ENCODE results near the gene UBE2E2. TPM values are rescaled to one million over a fixed set of nuclear protein-coding genes. Genes with fewer than 3 reads are reported as not detected.

The UBE2E2 gene
- total RNA-seq, 2 donors from 2014 or later, result 1.2 to 7.6 TPM

- Histone ChIP-seq H3K9me3 (no peaks in the 10 kb centered on the region), H3K4me3 (no peak overlapping the region), H3K36me3 (no peaks in the 10 kb centered on the region), H3K27me3 (no peaks in the 10 kb centered on the region), H3K9ac (ENCODE audit: low read depth in 2 of 2, low read length in 2 of 2) (no peak overlapping the region), H3K4me1 (no peaks in the 10 kb centered on the region), H3K27ac (no peak overlapping the region)
- TF ChIP-seq CTCF (IDR thresholded peaks at IDR 0.05), result no peak
- no peak for DNase-seq
- intact Hi-C loops (cut with DNase I), result no loop called here
These were observed 36.3 kb upstream of the UBE2E2 start for GRCh38 chr3:23166845-23167244.

GRCh38 chr3:23169551-23169950 is 33.6 kb upstream of the UBE2E2 start:
- H3K36me3 ChIP-seq, result no peaks in the 10 kb centered on the region
- no peak overlapping the region for H3K9ac ChIP-seq (ENCODE audit: low read depth in 2 of 2, low read length in 2 of 2)
- no peak for TF ChIP-seq CTCF (IDR thresholded peaks at IDR 0.05)
- H3K27ac ChIP-seq, result no peak overlapping the region
- H3K4me1 ChIP-seq, result no peaks in the 10 kb centered on the region
- H3K27me3 ChIP-seq, result no peaks in the 10 kb centered on the region
- no peak for DNase-seq
- intact Hi-C loops (cut with DNase I), result no loop called here
- no peaks in the 10 kb centered on the region for H3K9me3 ChIP-seq
- no peak overlapping the region for H3K4me3 ChIP-seq

GRCh38 chr3:23170291-23170690 is 32.8 kb upstream of the UBE2E2 start:
- intact Hi-C loops (cut with DNase I), result no loop called here
- Histone ChIP-seq H3K27ac (no peak overlapping the region), H3K9ac (ENCODE audit: low read depth in 2 of 2, low read length in 2 of 2) (no peak overlapping the region), H3K4me1 (no peaks in the 10 kb centered on the region), H3K27me3 (no peaks in the 10 kb centered on the region), H3K9me3 (no peaks in the 10 kb centered on the region), H3K4me3 (no peak overlapping the region), H3K36me3 (no peaks in the 10 kb centered on the region)
- no peak for DNase-seq
- no peak for TF ChIP-seq CTCF (IDR thresholded peaks at IDR 0.05)

GRCh38 chr3:23172059-23172458 is 31.1 kb upstream of the UBE2E2 start:
- Histone ChIP-seq H3K4me3 (no peak overlapping the region), H3K36me3 (no peaks in the 10 kb centered on the region), H3K27me3 (no peaks in the 10 kb centered on the region), H3K9ac (ENCODE audit: low read depth in 2 of 2, low read length in 2 of 2) (no peak overlapping the region), H3K4me1 (no peaks in the 10 kb centered on the region), H3K27ac (no peak overlapping the region), H3K9me3 (no peaks in the 10 kb centered on the region)
- no peak for DNase-seq
- no peak for TF ChIP-seq CTCF (IDR thresholded peaks at IDR 0.05)
- intact Hi-C loops (cut with DNase I), result no loop called here

- H3K27me3 ChIP-seq, result no peaks in the 10 kb centered on the region
- H3K27ac ChIP-seq, result no peak overlapping the region
- no peaks in the 10 kb centered on the region for H3K36me3 ChIP-seq
- no peaks in the 10 kb centered on the region for H3K9me3 ChIP-seq
- H3K4me3 ChIP-seq, result no peak overlapping the region
- H3K4me1 ChIP-seq, result no peaks in the 10 kb centered on the region
- no peak for TF ChIP-seq CTCF (IDR thresholded peaks at IDR 0.05)
- DNase-seq, result no peak
- intact Hi-C loops (cut with DNase I), result no loop called here
- H3K9ac ChIP-seq (ENCODE audit: low read depth in 2 of 2, low read length in 2 of 2), result no peak overlapping the region
These were observed 28.6 kb upstream of the UBE2E2 start for GRCh38 chr3:23174426-23175039.
